Erythroblast (primary cell): ENCODE data around the gene RHOBTB3.

Experiments
- GATA1 ChIP-seq: IDR thresholded peaks from 2 replicates; pipeline ENCODE4 v1.6.1; 2011; ENCODE audit warnings: low read depth, mild to moderate bottlenecking, control low read depth, low read length, moderate library complexity
- POLR2A ChIP-seq: IDR thresholded peaks from 2 replicates; pipeline ENCODE4 v1.6.1; 2011; ENCODE audit warnings: mild to moderate bottlenecking, low read length

GRCh38 chr5:95818181-95819147, 87.3 kb downstream of the RHOBTB3 start:
- TF ChIP-seq POLR2A: no peak
- no peak for TF ChIP-seq GATA1
